Spinal cord (tissue), 10 donors: Measurements from ENCODE around the gene BCL2L14. TPM values are rescaled to one million over a fixed set of nuclear protein-coding genes. Genes with fewer than 3 reads are reported as not detected.

Experiments
- DNase-seq, 6 donors: peaks; one replicate each; pipeline versions ENCODE4 v3.0.0 to v3.0.0-alpha.2; 2013 to 2015; ENCODE audit warnings: low spot score in 6 of 6, low read depth in 4 of 6
- H3K27ac ChIP-seq: one replicate; pipeline ENCODE4 v1.5.1; 2013; ENCODE audit warnings: low read depth, low read length, control low read depth
- H3K27me3 ChIP-seq: one replicate; pipeline ENCODE4 v1.6.1; 2013; ENCODE audit warnings: low read length; ENCODE audit not compliant: control insufficient read depth, insufficient read depth
- H3K36me3 ChIP-seq: one replicate; pipeline ENCODE4 v1.6.1; 2013; ENCODE audit warnings: low read length; ENCODE audit not compliant: control insufficient read depth, insufficient read depth
- H3K4me1 ChIP-seq: one replicate; pipeline ENCODE4 v1.6.1; 2013; ENCODE audit warnings: low read length; ENCODE audit not compliant: control insufficient read depth, insufficient read depth
- H3K4me3 ChIP-seq: one replicate; pipeline ENCODE4 v1.5.1; 2013; ENCODE audit warnings: low read depth, low read length, control low read depth
- H3K9me3 ChIP-seq: one replicate; pipeline ENCODE4 v1.6.1; 2013; ENCODE audit warnings: low read length; ENCODE audit not compliant: control insufficient read depth, insufficient read depth
- WGBS: methylation state at CpG from one replicate; pipeline ENCODE4 v1.1.5; 2013; ENCODE audit warnings: missing lambda C conversion rate; ENCODE audit not compliant: insufficient coverage; 5-methylcytosine and 5-hydroxymethylcytosine counted together
- polyA plus RNA-seq, 2 donors: library from polyadenylated mRNA; unstranded; fragments of 120-200 nt; gene quantifications; one replicate each; pipeline ENCODE4 v1.2.1, GENCODE V29; 2013; ENCODE audit not compliant: insufficient read length in 2 of 2
- total RNA-seq, 2 donors: library from RNA; depleted of rRNA in 1 of 2; stranded (reverse); fragments of 120-200 nt in 1 of 2; fragments of >200 nt in 1 of 2; gene quantifications; one replicate each; pipeline versions ENCODE4 v1.2.3 to v1.2.4, GENCODE V29; 2013 to 2014
- donor health status: healthy.

Gene BCL2L14
- total and polyA plus RNA-seq, 4 donors, result 0.25 to 1.0 TPM; not detected in 2

GRCh38 chr12:12083688-12084087 lies 12.9 kb downstream of the BCL2L14 start:
- H3K4me3 ChIP-seq, result no peak overlapping the region
- H3K27ac ChIP-seq, result no peak overlapping the region
- no peaks in the 10 kb centered on the region for H3K9me3 ChIP-seq
- no peaks in the 10 kb centered on the region for H3K27me3 ChIP-seq
- DNase-seq, result no peak
- 82% methylated on average over 5 of the region's 8 CpGs for WGBS
- no peaks in the 10 kb centered on the region for H3K36me3 ChIP-seq
- H3K4me1 ChIP-seq, result peaks cover 11% of the 10 kb centered on the region

- no peaks in the 10 kb centered on the region for H3K27me3 ChIP-seq
- H3K27ac ChIP-seq, result no peak overlapping the region
- WGBS, result 61% methylated on average over 5 of the region's 5 CpGs
- no peak overlapping the region for H3K4me3 ChIP-seq
- no peak for DNase-seq
- no peaks in the 10 kb centered on the region for H3K9me3 ChIP-seq
- H3K4me1 ChIP-seq, result peaks cover 11% of the 10 kb centered on the region
- H3K36me3 ChIP-seq, result no peaks in the 10 kb centered on the region
These were observed 15.6 kb downstream of the BCL2L14 start for GRCh38 chr12:12086362-12086761.

- DNase-seq, result peak in 4 of 6 donors; percentile 15 to 75 (median 50)
- Histone ChIP-seq H3K9me3 (no peaks in the 10 kb centered on the region), H3K36me3 (no peaks in the 10 kb centered on the region), H3K4me3 (no peak overlapping the region), H3K27me3 (no peaks in the 10 kb centered on the region), H3K27ac (no peak overlapping the region), H3K4me1 (peaks cover 11% of the 10 kb centered on the region)
- WGBS, result 47% methylated on average over 8 of the region's 9 CpGs
These were observed 16.4 kb downstream of the BCL2L14 start for GRCh38 chr12:12086973-12087692.

- Histone ChIP-seq H3K27ac (no peak overlapping the region), H3K27me3 (no peaks in the 10 kb centered on the region), H3K36me3 (no peaks in the 10 kb centered on the region), H3K4me3 (no peak overlapping the region), H3K9me3 (no peaks in the 10 kb centered on the region), H3K4me1 (peaks cover 15% of the 10 kb centered on the region)
- 85% methylated on average over 1 of the region's 2 CpGs for WGBS
- no peak for DNase-seq
These were observed 16.9 kb downstream of the BCL2L14 start for GRCh38 chr12:12087693-12088034.

GRCh38 chr12:12088147-12088546 lies 17.4 kb downstream of the BCL2L14 start:
- 69% methylated on average over 5 of the region's 10 CpGs for WGBS
- no peaks in the 10 kb centered on the region for H3K9me3 ChIP-seq
- H3K27ac ChIP-seq, result no peak overlapping the region
- H3K27me3 ChIP-seq, result no peaks in the 10 kb centered on the region
- peaks cover 15% of the 10 kb centered on the region for H3K4me1 ChIP-seq
- H3K4me3 ChIP-seq, result no peak overlapping the region
- no peaks in the 10 kb centered on the region for H3K36me3 ChIP-seq
- DNase-seq, result no peak

- Histone ChIP-seq H3K36me3 (no peaks in the 10 kb centered on the region), H3K27me3 (no peaks in the 10 kb centered on the region), H3K4me3 (no peak overlapping the region), H3K9me3 (no peaks in the 10 kb centered on the region), H3K27ac (no peak overlapping the region), H3K4me1 (peaks cover 15% of the 10 kb centered on the region)
- WGBS, result 83% methylated on average over 3 of the region's 9 CpGs
- no peak for DNase-seq
These were observed 18.0 kb downstream of the BCL2L14 start for GRCh38 chr12:12088761-12089160.

GRCh38 chr12:12091071-12091470 lies 20.3 kb downstream of the BCL2L14 start:
- Histone ChIP-seq H3K9me3 (no peaks in the 10 kb centered on the region), H3K27ac (no peak overlapping the region), H3K4me3 (no peak overlapping the region), H3K27me3 (no peaks in the 10 kb centered on the region), H3K4me1 (peaks cover 15% of the 10 kb centered on the region), H3K36me3 (no peaks in the 10 kb centered on the region)
- 93% methylated on average over 2 of the region's 3 CpGs for WGBS
- DNase-seq, result no peak

GRCh38 chr12:12091977-12092663 lies 21.4 kb downstream of the BCL2L14 start:
- no peak overlapping the region for H3K27ac ChIP-seq
- 44% methylated on average over 8 of the region's 14 CpGs for WGBS
- no peaks in the 10 kb centered on the region for H3K36me3 ChIP-seq
- peaks cover 11% of the 10 kb centered on the region for H3K4me1 ChIP-seq
- H3K9me3 ChIP-seq, result no peaks in the 10 kb centered on the region
- DNase-seq, result peak in 2 of 6 donors; percentile 28 to 38
- no peaks in the 10 kb centered on the region for H3K27me3 ChIP-seq
- H3K4me3 ChIP-seq, result no peak overlapping the region

- DNase-seq, result no peak
- Histone ChIP-seq H3K4me3 (no peak overlapping the region), H3K27ac (no peak overlapping the region), H3K9me3 (no peaks in the 10 kb centered on the region), H3K4me1 (peaks cover 8% of the 10 kb centered on the region), H3K27me3 (no peaks in the 10 kb centered on the region), H3K36me3 (no peaks in the 10 kb centered on the region)
- WGBS, result 95% methylated on average over 4 of the region's 4 CpGs
These were observed 23.7 kb downstream of the BCL2L14 start for GRCh38 chr12:12094481-12094880.

GRCh38 chr12:12095021-12095420 lies 24.3 kb downstream of the BCL2L14 start:
- 89% methylated on average over 3 of the region's 3 CpGs for WGBS

More at GRCh38 chr12:12095021-12095420, 24.3 kb downstream of the BCL2L14 start:
- no peak for DNase-seq
- Histone ChIP-seq H3K9me3 (no peaks in the 10 kb centered on the region), H3K27me3 (no peaks in the 10 kb centered on the region), H3K4me3 (no peak overlapping the region), H3K27ac (no peak overlapping the region), H3K36me3 (no peaks in the 10 kb centered on the region), H3K4me1 (peaks cover 8% of the 10 kb centered on the region)
